Embryonic facial prominence (tissue), 1 donor: ENCODE measurements around the gene CHTF8.

Experiments used
- DNase-seq: peaks from one replicate; pipeline ENCODE4 v3.0.0-alpha.2; 2016; ENCODE audit errors: extremely low spot score

The CHTF8 gene

DNA sequence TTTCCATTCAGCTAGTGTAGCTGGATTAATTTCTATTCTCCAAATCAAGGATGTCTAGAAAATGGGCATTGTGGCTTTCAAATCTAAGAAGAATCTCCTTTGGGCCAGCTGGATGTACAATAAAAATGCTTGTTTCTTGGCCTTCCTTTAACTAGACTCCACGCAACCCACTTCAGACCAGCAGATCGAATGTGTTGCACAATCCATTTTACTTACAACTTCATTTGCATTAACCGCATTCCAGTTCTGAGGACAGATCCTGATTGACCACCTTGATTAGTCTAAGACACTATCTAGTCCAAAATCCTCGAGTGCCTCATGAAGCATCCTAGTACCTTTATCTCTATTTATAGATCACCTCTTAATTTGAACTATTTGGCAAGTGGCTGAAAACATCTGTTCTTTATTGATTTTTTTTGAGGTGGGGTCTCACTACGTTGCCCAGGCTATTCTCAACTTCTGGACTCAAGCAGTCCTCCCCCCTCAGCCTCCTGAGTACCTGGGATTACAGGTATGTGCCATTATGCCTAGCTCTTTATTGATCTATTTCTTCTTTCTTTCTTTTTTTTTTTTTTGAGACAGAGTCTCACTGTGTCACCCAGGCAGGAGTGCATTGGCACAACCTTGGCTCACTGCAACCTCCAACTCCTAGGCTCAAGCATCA, 47.2 kb downstream of the CHTF8 start:
- no peak for DNase-seq

DNA sequence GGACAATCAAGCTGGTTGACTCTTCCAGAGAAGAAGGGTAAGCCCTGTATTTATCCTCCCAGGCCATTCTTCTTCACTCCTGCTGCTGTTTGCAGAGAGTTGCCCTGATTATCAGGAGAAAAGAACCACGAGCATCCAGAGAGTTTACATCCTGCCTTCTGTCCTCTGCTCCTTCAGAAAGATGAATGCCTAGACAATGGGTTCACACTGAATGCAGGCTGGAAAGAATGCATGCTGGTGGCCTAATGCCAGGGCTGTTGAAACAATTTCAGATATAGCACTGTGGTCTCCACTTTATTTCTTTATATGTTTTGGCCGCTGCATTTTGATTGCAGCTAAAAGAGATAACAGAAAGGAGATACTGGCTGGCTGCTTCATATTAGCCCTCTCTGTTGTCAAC, 48.1 kb downstream of the CHTF8 start:
- no peak for DNase-seq

DNA sequence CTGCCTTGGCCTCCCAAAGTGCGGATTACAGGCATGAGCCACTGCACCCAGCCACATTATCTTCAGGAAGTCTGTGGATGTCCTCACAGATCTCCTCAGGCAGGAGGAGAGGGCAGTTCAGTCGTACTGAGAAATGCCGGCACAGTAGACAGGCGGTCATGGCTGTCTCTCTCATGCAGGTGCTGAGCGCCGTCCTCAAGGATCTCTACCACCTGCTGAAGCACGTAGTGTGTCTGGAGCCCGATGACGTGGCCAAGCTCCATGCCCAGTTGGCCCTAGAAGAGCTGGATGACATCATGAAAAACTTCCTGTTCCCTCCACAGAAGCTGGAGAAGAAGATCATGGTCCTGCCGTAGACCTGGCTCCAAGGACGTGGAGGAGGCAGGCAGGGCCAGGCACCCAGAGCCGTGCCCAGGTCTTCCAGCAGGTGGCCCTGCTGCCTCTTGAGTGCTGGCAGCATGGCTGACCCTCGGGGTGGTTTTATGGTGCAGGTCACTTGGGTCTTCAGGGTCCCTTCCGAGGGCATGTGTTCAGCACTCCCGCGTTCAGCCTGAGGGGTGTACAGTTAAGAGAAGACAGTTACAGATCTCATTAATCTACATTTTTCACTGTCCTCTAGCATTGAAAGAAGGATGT, 49.0 kb downstream of the CHTF8 start:
- no peak for DNase-seq

DNA sequence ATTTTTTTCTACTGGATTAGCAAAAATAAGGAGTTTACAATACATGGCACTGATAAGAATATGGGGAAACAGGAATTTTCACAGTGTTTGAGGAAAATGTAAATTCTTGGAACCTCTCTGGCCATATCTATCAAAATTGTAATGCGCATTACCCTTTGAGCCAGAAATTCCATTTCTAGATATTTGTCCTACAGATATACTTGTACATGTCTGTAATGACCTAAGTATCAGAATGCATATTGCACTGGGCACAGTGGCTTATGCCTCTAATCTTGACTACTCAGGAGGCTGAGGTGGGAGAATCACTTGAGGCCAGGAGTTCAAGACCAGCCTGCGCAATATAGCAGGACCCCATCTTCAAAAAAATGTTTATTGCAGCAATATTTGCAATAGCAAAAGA, 52.7 kb downstream of the CHTF8 start:
- DNase-seq: no peak

DNA sequence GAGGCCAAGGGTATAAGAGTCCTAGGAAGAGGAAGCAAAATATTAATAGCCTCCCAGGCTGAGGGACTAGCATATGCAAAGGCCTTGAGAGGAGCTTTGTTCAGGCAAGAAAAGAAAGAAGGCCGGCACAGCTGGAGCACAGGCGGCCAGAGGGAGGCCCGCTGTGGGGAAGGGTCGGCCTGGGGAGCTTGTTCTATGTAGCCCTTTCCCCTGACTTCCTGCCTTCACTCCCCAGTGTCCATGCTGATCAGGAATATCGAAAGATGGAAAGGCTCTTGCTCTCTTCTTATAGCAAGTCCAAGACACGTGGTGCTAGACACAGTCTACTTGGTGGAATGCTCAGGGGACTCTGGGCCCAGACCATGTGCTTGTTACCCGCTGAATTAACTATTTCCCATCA, 54.3 kb downstream of the CHTF8 start:
- DNase-seq: no peak

DNA sequence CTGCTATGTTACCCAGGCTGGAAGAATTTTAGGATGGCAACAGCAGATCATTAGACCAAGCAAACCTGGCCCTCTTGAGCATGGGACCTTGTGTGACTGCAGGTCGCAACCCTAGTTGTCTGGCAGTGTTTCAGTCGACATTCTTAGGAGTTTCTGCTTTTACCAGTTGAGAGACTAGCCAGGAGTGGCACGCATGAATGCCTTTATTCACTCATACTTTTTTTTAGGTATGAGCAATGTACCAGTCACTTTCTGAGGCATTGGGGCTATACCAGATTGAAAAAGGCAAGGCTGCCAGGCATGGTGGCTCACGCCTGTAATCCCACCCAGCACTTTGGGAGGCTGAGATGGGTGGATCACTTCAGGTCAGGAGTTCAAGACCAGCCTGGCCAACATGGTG, 55.1 kb downstream of the CHTF8 start:
- DNase-seq: no peak

DNA sequence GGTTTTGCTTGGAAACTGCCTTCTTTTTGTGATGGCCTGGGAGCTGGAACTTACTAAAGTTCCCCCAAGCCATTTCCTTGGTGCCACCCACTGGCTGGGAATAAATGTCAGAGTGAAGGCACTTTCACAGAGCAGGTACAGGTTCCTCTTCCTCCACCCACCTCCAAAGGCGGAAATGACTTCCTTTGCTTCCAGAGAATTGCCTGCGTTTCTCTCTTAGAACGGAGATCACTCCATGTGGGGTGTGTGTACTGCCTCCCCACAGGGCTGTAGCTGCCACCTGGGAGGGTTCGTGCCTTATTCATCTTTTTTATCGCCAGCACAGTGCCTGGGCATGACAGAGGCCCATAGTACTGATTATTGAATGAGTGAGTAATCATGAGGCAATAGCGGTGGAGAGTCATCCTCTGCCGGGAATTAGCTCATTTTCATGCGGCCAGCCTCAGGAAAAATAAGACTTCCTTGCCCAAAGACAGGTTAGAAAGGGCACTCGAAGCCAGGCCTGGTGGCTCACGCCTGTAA, 59.1 kb downstream of the CHTF8 start:
- DNase-seq: no peak

DNA sequence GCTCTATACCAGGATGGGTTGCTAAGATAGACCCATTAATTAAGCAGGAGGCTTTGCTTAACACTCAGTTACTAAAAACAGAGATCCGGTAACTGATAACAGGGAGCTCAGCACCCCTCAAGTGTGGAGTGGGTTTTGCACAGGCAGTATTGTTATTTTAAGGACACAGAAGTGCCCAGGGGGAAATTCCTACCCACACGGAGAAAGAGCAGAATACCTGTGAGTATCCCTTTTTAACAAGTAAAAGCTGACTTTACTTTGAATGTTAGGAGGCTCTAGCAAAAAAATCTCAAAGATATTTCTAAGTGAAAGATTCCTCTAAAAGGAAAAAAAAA, 59.8 kb downstream of the CHTF8 start:
- no peak for DNase-seq

DNA sequence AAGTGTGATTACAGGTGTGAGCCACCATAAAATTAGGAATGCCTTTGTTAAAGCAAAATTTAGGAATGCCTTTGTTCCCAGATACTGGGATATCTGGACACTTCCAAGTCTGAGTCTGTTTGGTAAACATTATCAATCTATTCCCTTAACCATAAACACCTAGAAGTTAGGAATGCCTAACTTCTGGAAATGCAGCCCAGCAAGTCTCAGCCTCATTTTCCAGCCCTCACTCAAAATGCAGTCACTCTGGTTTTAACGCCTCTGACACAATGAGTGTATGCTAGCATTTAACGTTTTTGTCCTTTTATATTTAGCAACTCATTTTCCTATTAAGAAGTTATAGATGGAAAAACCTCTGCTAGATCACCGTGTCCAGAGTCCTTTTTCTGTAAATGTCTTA, 61.4 kb downstream of the CHTF8 start:
- no peak for DNase-seq

DNA sequence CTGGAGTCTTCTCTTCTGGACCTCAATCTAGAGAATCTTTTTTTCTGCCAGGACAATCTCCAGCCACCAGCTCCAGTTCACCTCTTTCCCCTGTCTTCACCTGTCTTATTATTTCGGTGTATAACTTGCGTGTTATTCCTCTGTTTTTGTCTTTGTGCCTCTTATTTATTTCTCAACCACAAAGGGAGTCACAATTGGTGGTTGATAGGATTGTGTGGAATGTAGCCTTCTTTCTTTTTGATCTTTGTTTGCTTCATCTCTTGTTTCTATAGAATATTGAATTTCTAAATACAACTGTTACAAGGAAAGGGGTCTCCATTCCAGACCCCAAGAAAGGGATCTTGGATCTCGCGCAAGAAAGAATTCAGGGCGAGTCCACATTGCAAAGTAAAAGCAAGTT, 62.9 kb downstream of the CHTF8 start:
- no peak for DNase-seq
